ACC112 (cell line): ENCODE measurements around the gene SPEG.
"Not testable (repeated sequence)": the region's sequence is repeated elsewhere in the genome, so short reads cannot be mapped to it uniquely, and the experiment has no call there.

Experiments
- H2AFZ ChIP-seq: fragments of 200-600 bp; sonication (generic); one replicate; pipeline ENCODE4 v1.6.0; 2017; ENCODE audit warnings: antibody characterized with exemption, low read length; ENCODE audit not compliant: unreplicated experiment
- H3K27ac ChIP-seq: fragments of 200-600 bp; sonication (generic); 2 replicates; pipeline ENCODE4 v1.5.1; 2014; ENCODE audit warnings: low read depth, mild to moderate bottlenecking, antibody characterized with exemption, low read length, moderate library complexity
- H3K27me3 ChIP-seq: fragments of 200-600 bp; sonication (generic); 2 replicates; pipeline ENCODE4 v1.6.1; 2014; ENCODE audit warnings: mild to moderate bottlenecking, antibody characterized with exemption, low read length, moderate library complexity, mixed read lengths; ENCODE audit not compliant: insufficient read depth
- H3K36me3 ChIP-seq: fragments of 200-600 bp; sonication (generic); 2 replicates; pipeline ENCODE4 v1.6.1; 2016; ENCODE audit warnings: mild to moderate bottlenecking, antibody characterized with exemption, low read length, moderate library complexity, mixed read lengths; ENCODE audit not compliant: insufficient read depth
- H3K4me1 ChIP-seq: fragments of 200-600 bp; sonication (generic); one replicate; pipeline ENCODE4 v1.6.1; 2016; ENCODE audit warnings: low read length, mixed read lengths; ENCODE audit not compliant: insufficient read depth, unreplicated experiment, control insufficient read depth
- H3K4me3 ChIP-seq: fragments of 200-600 bp; sonication (generic); 2 replicates; pipeline ENCODE4 v1.5.1; 2014; ENCODE audit warnings: mild to moderate bottlenecking, low read depth, low read length
- H3K79me2 ChIP-seq: fragments of 200-600 bp; sonication (generic); one replicate; pipeline ENCODE4 v1.6.0; 2016; ENCODE audit warnings: low read length; ENCODE audit not compliant: control insufficient read depth, unreplicated experiment, insufficient read depth

SPEG gene

GRCh38 chr2:219434718-219435525 lies at the start of gene SPEG:
Gene SPEG (plus strand): TSS chr2:219434843. CDS start chr2:219434978, 135 bp downstream.
- peaks cover 13% of the 10 kb centered on the region; the same call in 1 of the 2 replicates for H3K27me3 ChIP-seq
- H3K36me3 ChIP-seq = no peaks in the 10 kb centered on the region
- no peak within 1 kb of the TSS for H3K27ac ChIP-seq
- no peak within 1 kb of the TSS for H3K4me3 ChIP-seq
- no peak within 1 kb of the TSS for H2AFZ ChIP-seq
- no peaks in the 10 kb centered on the region for H3K4me1 ChIP-seq
- no peaks in the 10 kb centered on the region for H3K79me2 ChIP-seq

- Histone ChIP-seq H3K27ac (no peak overlapping the region), H3K79me2 (peaks cover 14% of the 10 kb centered on the region), H3K4me3 (no peak overlapping the region), H3K36me3 (peaks cover 17% of the 10 kb centered on the region; the same call in 1 of the 2 replicates), H2AFZ (no peak overlapping the region), H3K4me1 (peaks cover 15% of the 10 kb centered on the region), H3K27me3 (no peaks in the 10 kb centered on the region)
Observed at GRCh38 chr2:219384859-219385258, 49.8 kb upstream of the SPEG start.

DNA sequence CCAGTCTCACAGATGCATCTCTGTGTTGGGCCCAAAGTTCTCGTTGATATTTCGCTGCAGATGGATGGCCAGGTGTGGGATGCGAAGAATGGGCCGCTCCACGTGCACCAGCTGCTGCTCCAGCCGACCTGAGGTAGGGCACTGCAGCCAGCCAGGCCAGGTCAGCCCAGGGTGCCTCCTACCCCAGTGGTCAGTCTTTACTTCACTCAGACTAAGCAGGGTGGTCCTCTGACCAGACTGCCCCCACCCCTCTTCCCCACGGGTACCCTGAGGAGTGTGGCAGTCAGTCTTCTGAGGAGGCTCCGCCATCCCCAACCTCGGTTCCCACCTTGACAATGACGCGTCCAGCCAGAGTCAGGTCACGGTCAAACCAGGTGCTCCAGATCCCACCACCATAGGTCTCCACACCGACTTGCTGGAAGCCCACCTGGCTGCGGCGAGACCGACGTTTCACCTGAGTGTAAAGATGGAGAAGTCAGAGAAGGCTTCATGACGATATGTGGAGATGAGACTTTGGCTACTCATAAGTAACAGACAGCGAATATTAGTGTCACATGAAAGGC lies 48.6 kb upstream of the SPEG start:
- Histone ChIP-seq H3K4me3 (peak overlapping the region; percentile 85), H3K36me3 (peaks cover 16% of the 10 kb centered on the region; the same call in 1 of the 2 replicates), H3K79me2 (peaks cover 14% of the 10 kb centered on the region), H3K27ac (no peak overlapping the region), H3K4me1 (peaks cover 15% of the 10 kb centered on the region), H2AFZ (no peak overlapping the region), H3K27me3 (no peaks in the 10 kb centered on the region)

- peak overlapping the region; percentile 85 for H3K4me3 ChIP-seq
- H3K27ac ChIP-seq = peak overlapping the region; percentile 85
- H3K36me3 ChIP-seq = peaks cover 9% of the 10 kb centered on the region; the same call in 1 of the 2 replicates
- H2AFZ ChIP-seq = no peak overlapping the region
- no peaks in the 10 kb centered on the region for H3K27me3 ChIP-seq
- peaks cover 14% of the 10 kb centered on the region for H3K79me2 ChIP-seq
- peaks cover 15% of the 10 kb centered on the region for H3K4me1 ChIP-seq
Observed at GRCh38 chr2:219386532-219387280, 47.9 kb upstream of the SPEG start.

DNA sequence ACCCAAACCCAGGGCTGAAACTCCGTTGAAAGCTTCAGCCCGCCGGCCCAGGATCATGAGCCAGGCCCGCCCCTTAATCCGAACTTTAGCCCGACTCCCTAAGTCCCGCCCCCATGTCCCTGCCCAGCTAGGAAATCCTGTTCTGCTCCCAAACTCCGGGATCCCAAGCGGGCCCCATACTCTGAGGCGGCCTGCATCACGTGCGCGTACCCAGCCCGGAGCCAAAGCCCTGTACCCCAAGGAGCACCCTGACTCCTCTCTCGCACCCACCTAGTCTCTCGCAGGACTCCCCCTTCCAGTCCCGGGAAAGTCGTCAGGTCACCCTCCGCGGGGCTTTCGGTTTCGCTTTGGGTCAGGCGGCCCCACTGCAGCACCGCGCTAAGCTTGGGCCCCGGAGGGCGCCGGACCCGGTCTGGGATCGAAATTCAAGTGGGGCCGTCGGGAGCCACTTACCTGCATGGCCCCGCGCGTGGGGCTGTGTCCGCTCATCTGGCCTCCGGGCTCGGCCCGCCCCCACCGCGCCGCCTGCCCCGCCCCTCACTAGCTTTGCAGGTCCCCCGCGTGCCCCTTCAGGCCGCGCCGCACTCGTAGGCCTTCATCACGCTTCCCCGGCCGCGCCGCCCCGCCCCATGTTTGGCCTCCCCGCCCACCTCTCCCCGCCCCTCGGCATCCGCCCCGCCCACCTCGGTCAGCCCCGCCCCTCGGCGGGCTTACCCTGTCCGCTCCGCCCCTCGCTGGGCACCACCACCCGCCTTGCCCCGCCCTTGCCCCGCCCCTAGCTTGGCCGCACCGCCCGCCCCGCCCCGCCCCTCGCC lies 47.1 kb upstream of the SPEG start, which contains the start of gene DNPEP:
Gene DNPEP (minus strand): TSS at position 607 of the 815 bp plus-strand sequence. CDS start 118 bp downstream, at position 489.
- peak within 1 kb of the TSS; percentile 94 for H2AFZ ChIP-seq
- H3K27me3 ChIP-seq = no peaks in the 10 kb centered on the region
- peak within 1 kb of the TSS; percentile 85 for H3K4me3 ChIP-seq
- peaks cover 9% of the 10 kb centered on the region; the same call in 1 of the 2 replicates for H3K36me3 ChIP-seq
- peak within 1 kb of the TSS; percentile 85 for H3K27ac ChIP-seq
- peaks cover 15% of the 10 kb centered on the region for H3K4me1 ChIP-seq
- peaks cover 14% of the 10 kb centered on the region for H3K79me2 ChIP-seq

DNA sequence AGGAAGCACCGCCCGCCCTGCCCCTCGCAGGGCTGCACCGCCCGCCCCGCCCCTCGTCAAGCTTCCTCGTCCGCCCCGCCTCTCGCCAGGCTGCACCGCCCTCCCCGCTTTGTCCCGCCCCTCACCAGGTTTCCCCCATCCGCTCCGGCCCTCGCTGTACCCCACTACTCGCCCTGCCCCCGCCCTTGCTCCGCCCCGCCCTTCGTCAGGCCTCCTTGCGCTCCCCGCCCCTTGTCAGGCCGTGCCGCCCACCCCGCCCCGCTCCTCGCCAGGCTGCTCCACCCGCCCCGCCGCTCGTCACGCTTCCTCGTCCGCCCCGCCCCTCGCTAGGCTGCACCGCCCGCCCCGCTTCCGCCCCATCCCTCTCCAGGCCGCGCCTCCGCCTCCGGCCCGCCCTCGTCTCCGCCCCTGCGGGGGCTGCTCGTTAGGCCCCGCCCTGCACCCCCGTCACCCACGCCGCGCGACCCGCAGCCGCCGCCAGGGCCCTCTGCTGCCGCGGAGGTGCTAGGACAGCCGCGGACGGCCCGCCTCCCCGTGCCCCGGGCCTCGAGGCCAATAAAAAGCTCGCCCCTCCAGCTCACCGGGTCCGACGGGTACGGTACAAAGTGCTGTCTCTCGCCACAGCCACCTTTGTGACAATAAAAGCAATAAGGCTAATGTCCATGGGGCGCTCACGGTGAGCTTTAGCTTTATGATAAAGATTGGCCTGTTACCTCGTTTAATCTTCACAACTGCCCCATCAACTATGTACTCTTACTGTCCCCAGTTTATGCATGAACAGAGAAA lies 46.3 kb upstream of the SPEG start:
- H3K36me3 ChIP-seq = peaks cover 9% of the 10 kb centered on the region; the same call in 1 of the 2 replicates
- peaks cover 14% of the 10 kb centered on the region for H3K79me2 ChIP-seq
- peak overlapping the region; percentile 94 for H2AFZ ChIP-seq
- no peak overlapping the region for H3K27ac ChIP-seq
- no peaks in the 10 kb centered on the region for H3K27me3 ChIP-seq
- H3K4me1 ChIP-seq = peaks cover 15% of the 10 kb centered on the region
- peak overlapping the region; percentile 79 for H3K4me3 ChIP-seq

DNA sequence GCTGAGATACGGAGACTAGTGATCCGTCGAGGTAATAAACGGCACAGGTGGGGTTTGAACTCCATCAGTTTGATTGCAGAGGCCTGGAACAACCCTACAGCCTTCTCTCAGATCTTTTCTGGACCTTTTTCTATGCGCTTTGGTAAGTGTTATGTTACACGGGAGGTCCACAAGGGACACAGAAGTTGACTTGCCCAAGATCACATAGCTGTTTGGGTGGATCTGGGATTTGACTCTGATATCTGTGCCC lies 45.8 kb upstream of the SPEG start:
- H3K79me2 ChIP-seq = peaks cover 14% of the 10 kb centered on the region
- peak overlapping the region; percentile 79 for H3K4me3 ChIP-seq
- no peak overlapping the region for H3K27ac ChIP-seq
- peak overlapping the region; percentile 94 for H2AFZ ChIP-seq
- H3K36me3 ChIP-seq = peaks cover 9% of the 10 kb centered on the region; the same call in 1 of the 2 replicates
- H3K27me3 ChIP-seq = no peaks in the 10 kb centered on the region
- H3K4me1 ChIP-seq = peaks cover 15% of the 10 kb centered on the region

DNA sequence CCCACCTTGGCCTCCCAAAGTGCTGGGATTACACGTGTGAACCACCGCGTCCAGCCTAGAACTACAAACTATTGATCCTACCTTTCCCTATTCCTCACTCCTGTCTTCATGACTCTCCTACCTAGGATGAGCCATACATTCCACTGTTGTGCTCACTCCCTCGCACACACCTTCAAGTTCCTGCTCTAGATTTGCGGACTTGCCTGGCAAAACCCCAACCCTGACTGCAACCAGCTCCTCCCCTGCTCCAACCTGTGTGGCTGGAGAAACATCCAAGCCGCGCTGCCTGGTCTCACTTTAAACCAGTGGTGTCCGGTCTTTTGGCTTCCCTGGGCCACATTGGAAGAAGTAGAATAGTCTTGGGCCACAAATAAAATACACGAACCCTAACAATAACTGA lies 41.9 kb upstream of the SPEG start:
- H3K79me2 ChIP-seq = no peaks in the 10 kb centered on the region
- H2AFZ ChIP-seq = no peak overlapping the region
- H3K27me3 ChIP-seq = no peaks in the 10 kb centered on the region
- H3K4me3 ChIP-seq = no peak overlapping the region
- H3K36me3 ChIP-seq = no peaks in the 10 kb centered on the region
- H3K27ac ChIP-seq = no peak overlapping the region
- H3K4me1 ChIP-seq = peaks cover 11% of the 10 kb centered on the region

DNA sequence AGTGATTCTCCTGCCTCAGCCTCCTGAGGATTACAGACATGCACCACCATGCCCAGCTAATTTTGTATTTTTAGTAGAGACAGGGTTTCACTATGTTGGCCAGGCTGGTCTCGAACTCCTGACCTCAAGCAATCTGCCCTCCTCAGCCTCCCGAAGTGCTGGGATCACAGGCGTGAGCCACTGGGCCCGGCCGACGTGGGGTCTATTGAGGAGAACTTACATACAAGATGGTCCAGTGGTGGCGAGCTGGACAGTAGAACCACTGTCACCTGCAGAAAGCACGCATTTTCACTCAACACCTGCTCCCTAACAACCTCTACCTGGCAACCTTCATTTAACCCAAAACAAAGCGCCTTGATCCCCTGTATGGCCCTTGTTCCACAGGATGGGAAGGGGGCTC lies 39.6 kb upstream of the SPEG start:
- not testable (repeated sequence) for H3K36me3 ChIP-seq, H3K79me2 ChIP-seq, H3K4me3 ChIP-seq, H2AFZ ChIP-seq, H3K27ac ChIP-seq, H3K27me3 ChIP-seq
- peaks cover 13% of the 10 kb centered on the region for H3K4me1 ChIP-seq
